ENCODE measurements around the gene CRY2. TPM values are rescaled to one million over a fixed set of nuclear protein-coding genes. Genes with fewer than 3 reads are reported as not detected.

CRY2 gene
- total and polyA plus RNA-seq, 2 of the 13 experiments (the other 11 are each of a cell fraction or from before 2014, with no cell fraction given): 10.1 to 12.2 TPM

- TF ChIP-seq CSRNP1 (CRISPR knock-in tag; IDR thresholded peaks at IDR 0.05) (peak; percentile 59), ZNF550 (CRISPR knock-in tag; IDR thresholded peaks at IDR 0.05; ENCODE audit: borderline replicate concordance) (0 out of 2 replicates have a peak, but pooled peaks have one; percentile 13), ZBTB25 (CRISPR knock-in tag; IDR thresholded peaks at IDR 0.05) (0 out of 2 replicates have a peak, but pooled peaks have one; percentile 59), ZSCAN29 (CRISPR knock-in tag; conservative IDR thresholded peaks at IDR 0.05) (peak; percentile 74; the same call in 1 of the 2 replicates), ZNF556 (CRISPR knock-in tag; IDR thresholded peaks at IDR 0.05; ENCODE audit: borderline replicate concordance) (peak; percentile 62; the same call in 1 of the 2 replicates), CHD2 (IDR thresholded peaks at IDR 0.05; ENCODE audit: low read depth, low read length) (0 out of 2 replicates have a peak, but pooled peaks have one; percentile 17), MTA1 (CRISPR knock-in tag; IDR thresholded peaks at IDR 0.05; ENCODE audit: borderline replicate concordance) (peak; percentile 95), ZNF557 (CRISPR knock-in tag; IDR thresholded peaks at IDR 0.05) (0 out of 2 replicates have a peak, but pooled peaks have one; percentile 41), SRSF1 (optimal IDR thresholded peaks at IDR 0.05; ENCODE audit: low read depth, low read length) (peak; percentile 20), CERS6 (CRISPR knock-in tag; IDR thresholded peaks at IDR 0.05) (no peak), ZNF614 (CRISPR knock-in tag; IDR thresholded peaks at IDR 0.05; ENCODE audit: borderline replicate concordance) (peak; percentile 15; the same call in 1 of the 2 replicates), ZNF646 (CRISPR knock-in tag; IDR thresholded peaks at IDR 0.05) (no peak), NR2C2 (CRISPR knock-in tag; IDR thresholded peaks at IDR 0.05; ENCODE audit: borderline replicate concordance) (0 out of 2 replicates have a peak, but pooled peaks have one; percentile 27)
- TF ChIP-seq, protein P1, sequence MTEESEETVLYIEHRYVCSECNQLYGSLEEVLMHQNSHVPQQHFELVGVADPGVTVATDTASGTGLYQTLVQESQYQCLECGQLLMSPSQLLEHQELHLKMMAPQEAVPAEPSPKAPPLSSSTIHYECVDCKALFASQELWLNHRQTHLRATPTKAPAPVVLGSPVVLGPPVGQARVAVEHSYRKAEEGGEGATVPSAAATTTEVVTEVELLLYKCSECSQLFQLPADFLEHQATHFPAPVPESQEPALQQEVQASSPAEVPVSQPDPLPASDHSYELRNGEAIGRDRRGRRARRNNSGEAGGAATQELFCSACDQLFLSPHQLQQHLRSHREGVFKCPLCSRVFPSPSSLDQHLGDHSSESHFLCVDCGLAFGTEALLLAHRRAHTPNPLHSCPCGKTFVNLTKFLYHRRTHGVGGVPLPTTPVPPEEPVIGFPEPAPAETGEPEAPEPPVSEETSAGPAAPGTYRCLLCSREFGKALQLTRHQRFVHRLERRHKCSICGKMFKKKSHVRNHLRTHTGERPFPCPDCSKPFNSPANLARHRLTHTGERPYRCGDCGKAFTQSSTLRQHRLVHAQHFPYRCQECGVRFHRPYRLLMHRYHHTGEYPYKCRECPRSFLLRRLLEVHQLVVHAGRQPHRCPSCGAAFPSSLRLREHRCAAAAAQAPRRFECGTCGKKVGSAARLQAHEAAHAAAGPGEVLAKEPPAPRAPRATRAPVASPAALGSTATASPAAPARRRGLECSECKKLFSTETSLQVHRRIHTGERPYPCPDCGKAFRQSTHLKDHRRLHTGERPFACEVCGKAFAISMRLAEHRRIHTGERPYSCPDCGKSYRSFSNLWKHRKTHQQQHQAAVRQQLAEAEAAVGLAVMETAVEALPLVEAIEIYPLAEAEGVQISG (CRISPR knock-in tag; IDR thresholded peaks at IDR 0.05): no peak
Observed at GRCh38 chr11:45921561-45922424, 74.5 kb downstream of the CRY2 start (continued).

Data from HepG2 (cell line).